Hypothalamus (tissue), 51 donors: ENCODE measurements around the gene STK32C.

ENCODE experiments used
- DNase-seq, 51 donors: peaks; one replicate each; lab custom pipeline; 2025; lab: John Stamatoyannopoulos, UW

STK32C gene

DNA sequence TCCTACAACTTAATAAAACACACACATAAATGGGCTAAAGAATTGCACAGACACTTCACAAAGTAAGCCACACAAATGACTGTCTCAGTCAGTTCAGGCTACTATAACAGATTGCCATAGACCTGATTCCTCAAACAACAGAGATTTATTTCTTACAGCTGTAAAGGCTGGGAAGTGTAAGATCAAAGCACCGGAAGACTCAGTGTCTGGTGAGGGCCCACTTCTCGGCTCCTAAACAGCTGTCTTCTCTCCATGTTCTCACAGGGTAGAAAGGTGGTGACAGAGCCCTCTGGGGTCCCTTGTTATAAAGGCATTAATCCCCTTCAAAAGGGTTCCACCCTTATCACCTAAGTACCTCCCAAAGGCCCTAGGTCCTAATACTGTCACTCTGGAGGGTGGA lies 18.3 kb downstream of the STK32C start:
- no peak for DNase-seq

- DNase-seq = no peak
Measured at GRCh38 chr10:132283604-132284382, 24.0 kb downstream of the STK32C start.

GRCh38 chr10:132282667-132283603 lies 24.8 kb downstream of the STK32C start:
- DNase-seq = no peak

- DNase-seq = no peak
Measured at GRCh38 chr10:132281915-132282666, 25.7 kb downstream of the STK32C start.

- DNase-seq = no peak
Measured at GRCh38 chr10:132280646-132281074, 27.1 kb downstream of the STK32C start.

DNA sequence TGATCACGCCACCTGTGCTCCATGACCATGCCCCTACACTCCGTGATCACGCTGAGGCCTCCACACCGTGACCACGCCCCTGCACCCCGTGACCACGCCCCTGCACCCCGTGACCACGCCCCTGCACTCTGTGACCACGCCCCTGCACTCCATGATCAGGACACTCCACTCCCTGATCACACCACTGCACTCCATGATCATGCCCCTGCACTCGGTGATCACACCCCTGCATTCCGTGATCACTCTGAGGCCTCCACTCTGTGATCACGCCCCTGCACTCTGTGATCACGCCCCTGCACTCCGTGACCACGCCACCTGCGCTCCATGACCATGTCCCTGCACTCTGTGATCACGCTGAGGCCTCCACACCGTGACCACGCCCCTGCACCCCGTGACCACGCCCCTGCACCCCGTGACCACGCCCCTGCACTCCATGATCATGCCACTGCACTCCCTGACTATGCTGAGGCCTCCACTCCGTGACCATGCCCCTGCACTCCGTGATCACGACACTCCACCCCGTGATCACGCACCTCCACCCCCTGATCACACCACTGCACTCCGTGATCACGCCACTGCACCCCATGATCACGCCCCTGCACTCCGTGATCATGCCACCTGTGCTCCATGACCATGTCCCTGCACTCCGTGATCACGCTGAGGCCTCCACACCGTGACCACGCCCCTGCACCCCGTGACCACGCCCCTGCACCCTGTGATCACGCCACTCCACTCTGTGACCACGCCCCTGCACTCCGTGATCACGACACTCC lies 27.7 kb downstream of the STK32C start:
- DNase-seq = no peak

GRCh38 chr10:132277311-132277741 lies 30.4 kb downstream of the STK32C start:
- DNase-seq = no peak

DNA sequence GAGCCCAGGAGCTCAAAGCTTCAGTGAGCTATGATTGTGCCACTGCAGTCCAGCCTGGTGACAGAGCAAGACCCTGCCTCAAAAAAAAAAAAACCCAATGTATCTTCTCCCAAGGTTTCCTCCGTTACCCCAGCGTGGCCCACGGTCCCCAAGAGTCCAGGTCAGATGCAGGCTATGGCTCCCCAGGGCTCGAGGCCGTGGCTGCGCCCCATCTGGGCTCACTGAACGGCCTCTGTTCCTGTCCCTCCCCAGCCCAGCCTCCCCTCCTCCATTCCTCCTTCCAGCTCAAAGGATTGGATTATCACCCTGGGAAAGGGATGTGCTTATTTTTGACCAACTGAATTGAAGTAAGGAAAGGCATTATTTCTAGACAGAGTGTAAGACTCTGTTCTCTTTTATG lies 31.0 kb downstream of the STK32C start:
- DNase-seq = no peak

DNA sequence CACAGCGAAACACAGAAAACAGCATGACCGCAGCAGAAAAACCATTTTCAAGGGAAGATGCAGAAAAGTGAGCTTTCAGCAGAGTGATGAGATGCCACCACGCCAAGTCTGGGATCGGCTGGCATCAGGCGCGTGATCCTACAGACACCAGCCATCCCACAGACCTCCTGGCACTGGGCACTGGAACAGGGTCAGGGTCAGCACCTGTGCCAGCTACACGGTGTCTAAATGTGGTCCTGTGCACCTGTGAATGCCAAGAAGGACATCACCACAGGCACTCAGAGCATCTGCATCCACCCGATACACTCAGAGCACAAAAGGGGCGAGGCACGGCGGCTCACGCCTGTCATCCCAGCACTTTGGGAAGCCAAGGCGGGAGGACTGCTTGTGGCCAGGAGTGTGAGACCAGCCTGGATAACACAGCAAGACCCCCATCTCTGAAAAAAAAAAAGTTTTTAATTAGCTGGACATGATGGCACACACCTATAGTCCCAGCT lies 31.5 kb downstream of the STK32C start:
- no peak for DNase-seq

- no peak for DNase-seq
Measured at GRCh38 chr10:132275426-132276178, 32.1 kb downstream of the STK32C start.

- DNase-seq = no peak
Measured at GRCh38 chr10:132274986-132275385, 32.8 kb downstream of the STK32C start.

GRCh38 chr10:132274581-132274980 lies 33.2 kb downstream of the STK32C start:
- peak in 1 of 51 donors; percentile 52 for DNase-seq

GRCh38 chr10:132273966-132274365 lies 33.8 kb downstream of the STK32C start:
- no peak for DNase-seq

DNA sequence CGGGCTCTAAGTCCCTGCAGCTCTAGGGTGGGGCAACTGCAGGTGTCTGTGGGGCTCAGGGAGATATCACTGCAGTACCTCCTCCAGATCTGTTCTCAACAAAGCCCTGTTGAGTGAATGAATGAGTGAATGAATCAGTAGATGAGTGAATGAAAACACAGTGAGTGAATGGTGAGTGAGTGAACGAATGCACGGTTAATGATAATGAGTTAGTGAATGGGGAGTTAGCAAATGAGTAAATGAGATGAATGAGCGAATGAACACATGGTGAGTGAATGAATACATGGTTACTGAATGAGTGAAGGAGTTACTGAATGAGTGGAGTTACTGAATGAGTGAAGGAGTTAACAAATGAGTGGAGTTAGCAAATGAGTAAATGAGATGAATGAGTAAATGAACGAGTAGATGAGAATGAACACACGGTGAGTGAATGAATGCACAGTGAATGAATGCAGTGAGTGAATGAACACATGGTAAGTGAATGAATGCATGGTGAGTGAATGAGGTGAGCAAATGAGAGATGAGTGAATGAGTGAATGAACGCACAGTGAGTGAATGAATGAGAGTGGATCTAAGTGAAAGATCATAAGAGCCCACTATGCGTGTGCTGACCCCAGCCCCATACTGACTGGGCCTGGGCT lies 34.3 kb downstream of the STK32C start:
- DNase-seq = no peak

DNA sequence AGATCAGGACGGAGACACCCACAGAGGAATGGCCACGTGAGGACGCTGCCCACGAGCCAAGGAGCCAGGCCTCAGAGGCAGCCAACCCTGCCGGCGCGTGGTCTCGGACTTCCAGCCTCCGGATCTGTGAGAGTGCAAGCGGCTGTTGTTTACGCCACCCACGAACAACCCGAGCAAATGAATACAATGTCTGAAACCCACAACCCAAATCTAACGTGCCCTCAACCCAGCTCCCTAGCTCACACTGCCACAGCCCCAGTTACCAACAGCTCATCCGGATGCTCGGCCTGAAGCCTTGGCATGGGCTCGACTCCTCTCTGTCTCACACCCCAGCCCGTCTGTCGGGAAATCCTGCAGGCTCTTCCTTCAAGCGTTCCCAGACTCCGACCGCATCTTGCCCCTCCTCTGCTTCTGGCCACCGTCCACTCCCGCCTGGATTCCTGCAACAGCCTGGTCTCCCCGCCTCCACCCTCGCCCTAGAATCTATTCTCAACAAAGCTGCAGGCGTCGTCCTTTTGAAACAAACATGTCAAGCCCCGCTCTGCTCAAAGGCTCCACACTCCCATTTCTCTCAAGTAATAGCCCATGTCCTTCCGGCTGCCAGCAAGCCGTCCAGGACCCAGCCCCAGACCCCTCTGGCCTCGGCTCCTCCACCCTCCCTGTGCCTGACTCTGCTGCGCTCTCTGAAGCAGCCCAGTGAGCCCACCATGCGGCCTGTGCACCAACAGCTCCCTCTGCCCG lies 35.3 kb downstream of the STK32C start:
- peak in 18 of 51 donors; percentile 23 to 73 (median 49) for DNase-seq

GRCh38 chr10:132271458-132272230 lies 36.1 kb downstream of the STK32C start:
- no peak for DNase-seq
